ENCODE results near the gene PPT2. TPM values are rescaled to one million over a fixed set of nuclear protein-coding genes. Genes with fewer than 3 reads are reported as not detected.
"Not testable (repeated sequence)": the region's sequence is repeated elsewhere in the genome, so short reads cannot be mapped to it uniquely, and the experiment has no call there.

Gene PPT2
- total RNA-seq, 4 donors from 2014 or later = 16.0 to 120 (median 25.5) TPM

DNA sequence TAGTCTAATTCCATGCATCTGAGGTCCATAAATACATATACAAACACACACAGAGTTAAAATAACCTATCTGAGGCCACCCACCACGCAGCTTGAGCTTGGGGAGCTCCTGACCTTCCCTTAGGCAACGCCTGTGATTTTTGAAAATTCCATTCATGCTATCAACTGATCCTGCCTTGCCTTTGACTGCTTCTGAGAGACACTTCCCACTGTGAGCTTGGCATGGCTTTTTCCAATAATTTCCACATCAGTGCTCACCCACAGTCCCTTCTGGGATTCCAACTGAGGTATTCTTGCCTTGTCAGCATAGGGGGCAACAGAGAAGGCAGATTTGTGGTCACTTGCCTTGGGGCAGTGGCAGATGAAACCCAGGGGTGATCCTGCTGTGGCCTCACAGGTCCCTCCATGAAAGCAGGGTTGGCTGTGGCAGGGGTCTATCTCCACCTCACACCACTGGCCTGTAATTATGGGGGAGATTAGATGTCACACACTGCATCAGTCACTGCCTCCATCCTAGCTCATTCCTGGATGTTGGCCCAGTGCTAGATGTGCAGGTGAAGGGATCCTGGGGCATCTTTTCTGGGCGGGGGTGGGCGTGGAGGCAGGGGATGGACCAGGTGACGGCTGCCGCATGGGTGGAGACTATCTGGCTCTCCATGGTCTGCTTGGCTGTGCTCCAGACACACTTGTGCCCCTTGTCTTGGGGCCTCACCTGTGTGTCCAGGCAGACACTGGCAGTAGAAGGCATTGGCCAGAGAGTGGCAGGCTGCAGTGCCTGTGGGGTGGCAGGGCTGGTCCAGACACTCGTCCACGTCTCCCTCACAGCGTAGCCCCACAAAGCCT is 49.7 kb downstream of the PPT2 start:
- Histone ChIP-seq H3K4me3 (no peak overlapping the region), H3K36me3 (no peaks in the 10 kb centered on the region), H3K4me1 (no peaks in the 10 kb centered on the region), H3K27me3 (peaks cover 27% of the 10 kb centered on the region), H3K9me3 (no peaks in the 10 kb centered on the region), H3K27ac (no peak overlapping the region)
- WGBS, 2 donors (ENCODE audit: low coverage in 1 of 2) = 81 to 84% methylated on average over 4 to 5 of the region's 9 CpGs
- TF ChIP-seq EP300 (IDR thresholded peaks at IDR 0.05) (no peak), POLR2AphosphoS5 (IDR thresholded peaks at IDR 0.05) (no peak)
- no peak for ATAC-seq

DNA sequence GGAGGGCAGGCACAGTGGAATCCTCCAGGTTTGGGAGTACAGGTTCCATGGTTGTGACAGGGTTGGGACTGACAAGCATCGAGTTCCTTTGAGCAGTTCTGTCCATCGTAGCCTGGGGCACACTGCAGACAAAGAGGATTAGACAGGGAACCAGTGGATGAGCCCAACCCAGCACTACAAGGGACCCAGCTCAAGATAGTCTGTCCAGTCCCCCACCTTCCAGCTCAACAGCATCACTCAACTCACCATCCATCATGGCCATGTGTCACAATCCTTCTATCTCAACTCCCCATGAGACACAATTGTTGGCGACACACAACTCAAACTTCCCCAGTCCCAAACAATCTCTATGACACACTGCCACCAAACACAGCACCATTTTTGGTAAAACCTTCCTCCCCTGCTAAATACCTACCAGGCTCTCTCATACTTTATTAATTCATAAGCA is 50.4 kb downstream of the PPT2 start:
- Histone ChIP-seq H3K4me1 (no peaks in the 10 kb centered on the region), H3K9me3 (no peaks in the 10 kb centered on the region), H3K4me3 (no peak overlapping the region), H3K27ac (no peak overlapping the region), H3K27me3 (peaks cover 27% of the 10 kb centered on the region), H3K36me3 (no peaks in the 10 kb centered on the region)
- ATAC-seq = no peak
- TF ChIP-seq POLR2A (IDR thresholded peaks at IDR 0.05) = no peak
- TF ChIP-seq, protein P1, sequence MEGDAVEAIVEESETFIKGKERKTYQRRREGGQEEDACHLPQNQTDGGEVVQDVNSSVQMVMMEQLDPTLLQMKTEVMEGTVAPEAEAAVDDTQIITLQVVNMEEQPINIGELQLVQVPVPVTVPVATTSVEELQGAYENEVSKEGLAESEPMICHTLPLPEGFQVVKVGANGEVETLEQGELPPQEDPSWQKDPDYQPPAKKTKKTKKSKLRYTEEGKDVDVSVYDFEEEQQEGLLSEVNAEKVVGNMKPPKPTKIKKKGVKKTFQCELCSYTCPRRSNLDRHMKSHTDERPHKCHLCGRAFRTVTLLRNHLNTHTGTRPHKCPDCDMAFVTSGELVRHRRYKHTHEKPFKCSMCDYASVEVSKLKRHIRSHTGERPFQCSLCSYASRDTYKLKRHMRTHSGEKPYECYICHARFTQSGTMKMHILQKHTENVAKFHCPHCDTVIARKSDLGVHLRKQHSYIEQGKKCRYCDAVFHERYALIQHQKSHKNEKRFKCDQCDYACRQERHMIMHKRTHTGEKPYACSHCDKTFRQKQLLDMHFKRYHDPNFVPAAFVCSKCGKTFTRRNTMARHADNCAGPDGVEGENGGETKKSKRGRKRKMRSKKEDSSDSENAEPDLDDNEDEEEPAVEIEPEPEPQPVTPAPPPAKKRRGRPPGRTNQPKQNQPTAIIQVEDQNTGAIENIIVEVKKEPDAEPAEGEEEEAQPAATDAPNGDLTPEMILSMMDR (IDR thresholded peaks at IDR 0.05) = no peak
- TF ChIP-seq EP300 (IDR thresholded peaks at IDR 0.05) = no peak
- no peak for TF ChIP-seq POLR2AphosphoS5 (IDR thresholded peaks at IDR 0.05)
- WGBS, 2 donors (ENCODE audit: low coverage in 1 of 2) = 83 to 89% methylated on average over 1 of the region's 3 CpGs

DNA sequence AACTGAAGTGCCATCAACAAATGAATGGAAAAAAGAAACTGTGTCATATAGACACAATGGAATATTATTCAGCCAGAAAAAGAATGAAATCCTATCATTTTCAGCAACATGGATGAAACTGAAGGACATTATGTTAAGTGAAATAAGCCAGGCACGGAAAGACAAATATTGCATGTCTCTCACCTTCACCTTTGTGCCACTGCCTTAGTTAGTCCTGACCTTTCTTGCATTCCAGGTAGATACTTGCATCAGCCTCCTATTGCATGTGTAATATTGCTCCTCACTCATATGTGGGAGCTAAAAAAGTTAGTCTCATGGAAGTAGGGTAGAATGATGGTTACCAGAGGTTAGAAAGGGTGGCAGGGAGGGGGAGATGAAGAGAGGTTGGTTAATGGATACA is 55.1 kb downstream of the PPT2 start:
- Histone ChIP-seq H3K27me3 (peaks cover 2% of the 10 kb centered on the region), H3K27ac (no peak overlapping the region), H3K36me3 (no peaks in the 10 kb centered on the region), H3K4me1 (no peaks in the 10 kb centered on the region), H3K9me3 (no peaks in the 10 kb centered on the region), H3K4me3 (no peak overlapping the region)
- WGBS, 2 donors (ENCODE audit: low coverage in 1 of 2) = 80 to 86% methylated on average over 1 of the region's 1 CpG
- ATAC-seq = no peak
- TF ChIP-seq, protein P1 (IDR thresholded peaks at IDR 0.05) = no peak
- TF ChIP-seq POLR2A (IDR thresholded peaks at IDR 0.05) (no peak), EP300 (IDR thresholded peaks at IDR 0.05) (no peak), POLR2AphosphoS5 (IDR thresholded peaks at IDR 0.05) (no peak)

DNA sequence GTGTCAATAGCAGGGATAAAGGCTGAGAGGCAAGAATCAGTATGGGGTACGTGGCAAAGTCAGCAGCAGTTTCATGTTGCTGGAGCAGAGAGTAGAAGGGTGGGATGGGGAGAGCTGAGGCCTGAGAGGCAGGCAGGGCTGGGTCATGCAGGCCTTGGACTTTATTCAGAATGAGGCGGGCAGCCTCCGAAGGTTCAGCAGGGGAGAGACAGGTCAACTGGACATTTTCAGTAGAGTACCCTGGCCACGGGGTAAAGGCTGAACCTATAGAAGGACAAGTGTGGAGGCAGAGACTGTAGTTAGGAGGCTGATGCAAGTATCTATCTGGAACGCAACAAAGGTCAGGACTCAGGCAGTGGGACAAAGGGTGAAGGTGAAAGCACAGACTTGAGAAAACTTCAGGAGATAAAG is 56.3 kb downstream of the PPT2 start:
- Histone ChIP-seq H3K27me3 (no peaks in the 10 kb centered on the region), H3K4me1 (no peaks in the 10 kb centered on the region), H3K36me3 (no peaks in the 10 kb centered on the region), H3K9me3 (no peaks in the 10 kb centered on the region), H3K4me3 (no peak overlapping the region), H3K27ac (no peak overlapping the region)
- no peak for ATAC-seq
- TF ChIP-seq POLR2A (IDR thresholded peaks at IDR 0.05) (no peak), EP300 (IDR thresholded peaks at IDR 0.05) (no peak), POLR2AphosphoS5 (IDR thresholded peaks at IDR 0.05) (no peak)
- TF ChIP-seq, protein P1 (IDR thresholded peaks at IDR 0.05) = no peak
- 76 to 90% methylated on average over 3 to 4 of the region's 5 CpGs for WGBS, 2 donors (ENCODE audit: low coverage in 1 of 2)

DNA sequence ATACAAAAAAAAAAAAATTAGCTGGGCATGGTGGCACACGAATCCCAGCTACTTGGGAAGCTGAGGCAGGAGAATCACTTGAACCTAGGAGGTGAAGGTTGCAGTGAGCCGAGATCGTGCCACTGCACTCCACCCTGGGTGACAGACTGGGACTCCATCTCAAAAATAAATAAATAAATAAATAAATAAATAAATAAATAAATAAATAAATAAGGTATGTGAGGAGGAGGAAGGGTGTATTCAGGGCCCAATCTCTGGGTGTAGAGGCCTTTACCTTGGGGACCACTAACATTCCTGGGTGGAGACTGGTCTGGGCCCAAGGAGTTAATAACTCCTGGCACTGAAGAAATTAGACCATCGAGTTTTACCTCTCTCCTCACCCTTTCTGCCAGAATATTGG is 57.5 kb downstream of the PPT2 start:
- not testable (repeated sequence) for H3K9me3 ChIP-seq, H3K27ac ChIP-seq, H3K27me3 ChIP-seq, H3K4me3 ChIP-seq, H3K36me3 ChIP-seq, ATAC-seq, H3K4me1 ChIP-seq
- 77 to 86% methylated on average over 3 to 4 of the region's 4 CpGs for WGBS, 2 donors (ENCODE audit: low coverage in 1 of 2)

Measured in gastroesophageal sphincter (tissue), 4 donors.